Loucy (cell line): ENCODE results near the gene SORCS1.

ENCODE experiments used
- H2AFZ ChIP-seq: fragments of 200-600 bp; sonication (generic); 2 replicates; pipeline ENCODE4 v1.6.0; 2016; ENCODE audit warnings: antibody characterized with exemption, mild to moderate bottlenecking, low read length, moderate library complexity
- H3F3A ChIP-seq: fragments of 200-600 bp; 2 replicates; pipeline ENCODE4 v1.6.0; 2016; ENCODE audit warnings: antibody characterized with exemption, low read depth, mild to moderate bottlenecking
- H3K27me3 ChIP-seq: fragments of 200-600 bp; sonication (generic); 2 replicates; pipeline ENCODE4 v1.6.1; 2014; ENCODE audit warnings: low read length, mild to moderate bottlenecking; ENCODE audit not compliant: insufficient read depth, poor library complexity, severe bottlenecking
- H3K36me3 ChIP-seq: fragments of 200-600 bp; sonication (generic); 2 replicates; pipeline ENCODE4 v1.6.1; 2016; ENCODE audit warnings: low read length; ENCODE audit not compliant: insufficient read depth
- H3K4me1 ChIP-seq: fragments of 200-600 bp; sonication (generic); 2 replicates; pipeline ENCODE4 v1.5.1; 2014; ENCODE audit warnings: low read length, mild to moderate bottlenecking; ENCODE audit not compliant: insufficient read depth, poor library complexity, severe bottlenecking
- H3K4me2 ChIP-seq: fragments of 200-600 bp; sonication (generic); 2 replicates; pipeline ENCODE4 v1.6.0; 2014; ENCODE audit warnings: antibody characterized with exemption, low read length, low read depth, mild to moderate bottlenecking; ENCODE audit not compliant: poor library complexity, severe bottlenecking
- H3K4me3 ChIP-seq: fragments of 200-600 bp; sonication (generic); 2 replicates; pipeline ENCODE4 v1.5.1; 2014; ENCODE audit warnings: low read length, mild to moderate bottlenecking, mixed read lengths; ENCODE audit not compliant: poor library complexity, severe bottlenecking
- H3K79me2 ChIP-seq: fragments of 200-600 bp; sonication (generic); 2 replicates; pipeline ENCODE4 v1.6.1; 2014; ENCODE audit warnings: low read length; ENCODE audit not compliant: insufficient read depth
- H3K9ac ChIP-seq: fragments of 200-600 bp; sonication (generic); 2 replicates; pipeline ENCODE4 v1.6.0; 2014; ENCODE audit warnings: mild to moderate bottlenecking, low read depth, low read length, moderate library complexity; ENCODE audit not compliant: poor library complexity, severe bottlenecking
- H3K9me2 ChIP-seq: fragments of 200-600 bp; sonication (generic); replicated peaks from 2 replicates; pipeline ENCODE4 v1.6.1; 2016; ENCODE audit warnings: low read depth, low read length, mixed read lengths
- H3K9me3 ChIP-seq: fragments of 200-600 bp; sonication (generic); 2 replicates; pipeline ENCODE4 v1.6.1; 2014; ENCODE audit warnings: mild to moderate bottlenecking, antibody characterized with exemption, low read length, low read depth; ENCODE audit not compliant: insufficient read depth
- H4K20me1 ChIP-seq: fragments of 200-600 bp; sonication (generic); 2 replicates; pipeline ENCODE4 v1.6.0; 2014; ENCODE audit warnings: antibody characterized with exemption, low read length, mild to moderate bottlenecking; ENCODE audit not compliant: insufficient read depth, poor library complexity, severe bottlenecking
- EZH2phosphoT487 ChIP-seq: fragments of 200-600 bp; IDR thresholded peaks from 2 replicates; pipeline ENCODE4 v1.6.1; 2018; ENCODE audit warnings: antibody characterized with exemption, mild to moderate bottlenecking, moderate library complexity, borderline replicate concordance
- TF ChIP-seq, protein P1 (sequence below): fragments of 200-600 bp; sonication (generic); conservative IDR thresholded peaks from 2 replicates; pipeline ENCODE4 v1.5.1; 2014; ENCODE audit warnings: mild to moderate bottlenecking, antibody characterized with exemption, low read length

SORCS1 gene

DNA sequence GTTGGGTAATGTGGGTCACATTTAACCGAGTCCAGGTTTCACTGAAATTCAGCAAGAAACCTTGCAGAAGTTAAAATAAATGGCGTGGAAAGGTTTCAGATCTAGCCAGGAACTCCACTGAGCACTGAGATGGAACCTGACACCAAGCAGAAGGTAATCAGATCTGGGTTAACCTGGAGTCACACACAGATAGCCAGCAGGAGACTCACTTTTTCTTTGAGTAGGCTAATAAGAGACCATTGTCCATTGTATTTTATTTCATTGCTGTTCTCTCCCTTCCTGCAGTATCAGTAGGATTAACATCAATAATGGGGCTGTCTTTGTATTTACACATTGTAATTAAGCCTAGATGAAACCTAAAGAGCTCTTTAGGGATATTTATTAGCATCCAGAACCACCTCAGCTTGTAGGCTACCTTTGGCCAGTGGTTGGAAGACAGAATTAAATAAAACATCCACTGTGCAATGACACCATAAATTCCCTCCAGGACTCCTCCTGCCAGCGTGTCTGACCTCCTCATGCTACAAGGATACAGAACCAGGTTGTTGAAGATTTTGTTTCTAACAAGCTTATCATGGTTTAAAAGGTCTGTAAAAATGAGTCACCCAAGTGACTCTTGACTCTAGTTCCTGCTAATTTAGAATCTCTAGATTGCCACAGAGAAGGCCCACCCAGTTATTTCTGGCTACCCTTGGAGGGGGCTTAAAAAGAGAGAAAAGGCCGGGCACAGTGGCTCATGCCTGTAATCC is 151.1 kb downstream of the SORCS1 start:
- Histone ChIP-seq H3K9me3 (no peaks in the 10 kb centered on the region), H4K20me1 (no peaks in the 10 kb centered on the region), H3K79me2 (no peaks in the 10 kb centered on the region), H2AFZ (no peak overlapping the region), H3K4me1 (peaks cover 10% of the 10 kb centered on the region), H3K9me2 (no peaks in the 10 kb centered on the region), H3K36me3 (no peaks in the 10 kb centered on the region), H3F3A (no peaks in the 10 kb centered on the region), H3K4me3 (no peak overlapping the region), H3K4me2 (no peak overlapping the region), H3K27me3 (no peaks in the 10 kb centered on the region), H3K9ac (no peak overlapping the region)
- no peak for TF ChIP-seq EZH2phosphoT487
- TF ChIP-seq, protein P1, sequence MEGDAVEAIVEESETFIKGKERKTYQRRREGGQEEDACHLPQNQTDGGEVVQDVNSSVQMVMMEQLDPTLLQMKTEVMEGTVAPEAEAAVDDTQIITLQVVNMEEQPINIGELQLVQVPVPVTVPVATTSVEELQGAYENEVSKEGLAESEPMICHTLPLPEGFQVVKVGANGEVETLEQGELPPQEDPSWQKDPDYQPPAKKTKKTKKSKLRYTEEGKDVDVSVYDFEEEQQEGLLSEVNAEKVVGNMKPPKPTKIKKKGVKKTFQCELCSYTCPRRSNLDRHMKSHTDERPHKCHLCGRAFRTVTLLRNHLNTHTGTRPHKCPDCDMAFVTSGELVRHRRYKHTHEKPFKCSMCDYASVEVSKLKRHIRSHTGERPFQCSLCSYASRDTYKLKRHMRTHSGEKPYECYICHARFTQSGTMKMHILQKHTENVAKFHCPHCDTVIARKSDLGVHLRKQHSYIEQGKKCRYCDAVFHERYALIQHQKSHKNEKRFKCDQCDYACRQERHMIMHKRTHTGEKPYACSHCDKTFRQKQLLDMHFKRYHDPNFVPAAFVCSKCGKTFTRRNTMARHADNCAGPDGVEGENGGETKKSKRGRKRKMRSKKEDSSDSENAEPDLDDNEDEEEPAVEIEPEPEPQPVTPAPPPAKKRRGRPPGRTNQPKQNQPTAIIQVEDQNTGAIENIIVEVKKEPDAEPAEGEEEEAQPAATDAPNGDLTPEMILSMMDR, result no peak

DNA sequence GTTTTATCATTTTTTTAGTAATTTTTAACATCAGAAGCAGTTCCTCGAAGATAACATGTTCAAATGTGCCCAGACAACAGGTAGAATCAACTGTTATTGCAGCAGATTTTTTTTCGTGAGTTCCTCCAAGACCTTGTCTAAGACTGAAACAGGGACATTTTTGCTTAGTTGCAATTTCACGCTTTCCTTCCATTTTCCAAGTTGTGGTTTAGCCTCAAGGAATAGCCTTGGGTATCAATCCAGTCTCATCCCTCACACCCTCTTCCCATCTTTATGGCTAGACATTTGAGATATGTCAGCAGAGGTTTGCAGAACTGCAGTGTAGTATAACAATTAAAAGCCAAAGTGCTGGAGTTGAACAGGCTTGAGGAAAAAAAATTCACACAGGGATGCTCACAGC is 152.5 kb downstream of the SORCS1 start:
- Histone ChIP-seq H3K9ac (no peak overlapping the region), H3K27me3 (no peaks in the 10 kb centered on the region), H3K9me2 (no peaks in the 10 kb centered on the region), H3K9me3 (no peaks in the 10 kb centered on the region), H3K79me2 (no peaks in the 10 kb centered on the region), H3F3A (no peaks in the 10 kb centered on the region), H2AFZ (no peak overlapping the region), H3K4me1 (peaks cover 10% of the 10 kb centered on the region), H3K4me2 (no peak overlapping the region), H3K4me3 (no peak overlapping the region), H4K20me1 (no peaks in the 10 kb centered on the region), H3K36me3 (no peaks in the 10 kb centered on the region)
- TF ChIP-seq, protein P1, result no peak
- TF ChIP-seq EZH2phosphoT487, result no peak

DNA sequence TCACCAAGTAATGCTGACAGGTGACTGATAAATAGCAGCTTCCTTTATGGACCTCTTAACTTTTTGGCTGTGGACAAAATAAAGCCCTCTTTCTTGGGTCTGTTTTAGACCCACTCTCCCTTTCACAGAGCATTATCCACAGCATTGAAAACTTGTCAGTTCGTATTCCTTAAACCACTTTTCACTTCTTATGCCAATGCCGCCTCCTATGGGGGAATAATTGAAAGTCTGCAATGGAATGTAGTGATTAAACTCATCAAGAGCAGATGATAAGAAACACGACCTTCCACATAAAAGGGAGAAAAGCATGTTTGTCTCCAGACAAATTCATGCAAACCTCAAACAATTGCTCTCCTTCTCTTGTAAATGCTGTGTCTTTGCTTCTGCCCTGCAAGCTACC is 153.4 kb downstream of the SORCS1 start:
- Histone ChIP-seq H3K27me3 (no peaks in the 10 kb centered on the region), H4K20me1 (no peaks in the 10 kb centered on the region), H3K9ac (no peak overlapping the region), H3K36me3 (no peaks in the 10 kb centered on the region), H3K4me2 (no peak overlapping the region), H3K9me3 (no peaks in the 10 kb centered on the region), H2AFZ (no peak overlapping the region), H3K9me2 (no peaks in the 10 kb centered on the region), H3K4me3 (no peak overlapping the region), H3K79me2 (no peaks in the 10 kb centered on the region), H3K4me1 (peaks cover 10% of the 10 kb centered on the region), H3F3A (no peaks in the 10 kb centered on the region)
- TF ChIP-seq, protein P1, result peak; percentile 58
- TF ChIP-seq EZH2phosphoT487, result no peak
